Nephron progenitor cell (in vitro differentiated cells): ENCODE measurements around the gene TUBB4B.

Experiments
- DNase-seq: peaks from one replicate; pipeline ENCODE4 v3.0.0; 2021
- H3K27ac Mint-ChIP-seq: 2 replicates; pipeline ENCODE4 v1.8.0; 2021; ENCODE audit warnings: mild to moderate bottlenecking, moderate library complexity, mixed read lengths
- H3K27me3 Mint-ChIP-seq: 2 replicates; pipeline ENCODE4 v1.8.0; 2021; ENCODE audit warnings: mild to moderate bottlenecking, low read depth, mixed read lengths; ENCODE audit not compliant: poor library complexity
- H3K36me3 Mint-ChIP-seq: 2 replicates; pipeline ENCODE4 v1.8.0; 2021; ENCODE audit warnings: low read depth, mixed read lengths
- H3K4me1 Mint-ChIP-seq: 2 replicates; pipeline ENCODE4 v1.8.0; 2021; ENCODE audit warnings: mixed read lengths
- H3K4me3 Mint-ChIP-seq: 2 replicates; pipeline ENCODE4 v1.8.0; 2021; ENCODE audit warnings: mild to moderate bottlenecking, moderate library complexity, mixed read lengths
- H3K9me3 Mint-ChIP-seq: 2 replicates; pipeline ENCODE4 v1.8.0; 2021; ENCODE audit warnings: mild to moderate bottlenecking, moderate library complexity, mixed read lengths
- CTCF ChIP-seq: fragments of 200-600 bp; sonication (generic); IDR thresholded peaks from 2 replicates; pipeline ENCODE4 v1.5.0; 2021; ENCODE audit warnings: antibody characterized with exemption

The TUBB4B gene

GRCh38 chr9:137244486-137245449, 3.7 kb downstream of the TUBB4B start:
- TF ChIP-seq CTCF = no peak
- H3K9me3 Mint-ChIP-seq = no peaks in the 10 kb centered on the region
- no peak for DNase-seq
- peaks cover 15% of the 10 kb centered on the region for H3K36me3 Mint-ChIP-seq
- H3K4me3 Mint-ChIP-seq = no peak overlapping the region
- H3K27me3 Mint-ChIP-seq = peaks cover 10% of the 10 kb centered on the region
- H3K4me1 Mint-ChIP-seq = peaks cover 50% of the 10 kb centered on the region
- peak overlapping the region; percentile 22 for H3K27ac Mint-ChIP-seq

DNA sequence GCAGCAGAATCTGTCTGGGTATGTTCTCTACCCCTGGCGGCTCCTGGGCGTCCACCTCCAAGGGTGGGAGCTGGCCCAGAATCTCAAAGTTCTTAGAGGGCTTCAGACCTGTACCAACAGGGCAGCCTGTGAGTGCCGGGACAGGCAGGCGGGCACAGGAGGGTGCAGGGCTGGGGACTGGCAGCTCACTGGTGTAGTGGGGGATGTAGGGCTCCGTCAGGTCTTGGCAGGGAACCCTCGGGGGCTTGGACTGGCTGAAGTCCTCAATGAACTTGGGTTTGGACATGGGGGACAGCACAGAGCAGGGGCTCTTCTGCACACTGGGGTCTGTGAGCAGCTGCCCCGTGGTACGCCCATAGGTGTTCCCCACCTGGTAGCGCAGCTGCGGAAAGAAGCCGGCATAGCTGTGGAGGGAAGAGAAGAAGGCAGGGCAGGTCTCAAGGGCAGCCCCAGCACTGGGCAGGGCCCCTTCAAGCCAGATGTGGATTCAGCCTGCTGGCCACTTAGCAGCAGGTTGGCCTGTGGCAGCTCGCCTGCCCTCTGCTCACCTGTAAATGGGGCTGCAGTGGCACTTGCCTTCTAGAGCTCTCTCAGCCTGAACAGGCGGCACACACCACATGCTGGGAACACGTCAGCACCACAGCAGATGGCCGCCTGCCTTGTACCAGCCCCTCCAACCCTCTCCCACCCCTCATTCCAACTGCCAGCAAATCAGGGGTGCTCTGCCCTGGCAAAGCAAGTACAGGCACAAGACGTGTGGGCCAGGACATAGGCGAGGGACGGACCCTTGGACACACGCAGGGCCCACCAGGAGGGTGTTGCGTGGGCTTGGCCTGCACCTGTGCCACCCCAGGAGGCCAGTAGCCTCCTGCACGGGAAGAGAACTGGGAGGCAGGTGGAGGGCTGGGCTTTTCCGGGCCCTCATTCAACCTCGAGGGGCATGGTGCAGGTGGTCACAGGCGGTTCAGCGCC, 4.6 kb downstream of the TUBB4B start:
- Mint-ChIP-seq H3K4me3 (no peak overlapping the region), H3K9me3 (no peaks in the 10 kb centered on the region), H3K27ac (no peak overlapping the region), H3K27me3 (peaks cover 10% of the 10 kb centered on the region), H3K4me1 (peaks cover 54% of the 10 kb centered on the region), H3K36me3 (peaks cover 15% of the 10 kb centered on the region)
- no peak for TF ChIP-seq CTCF
- no peak for DNase-seq

- peaks cover 60% of the 10 kb centered on the region for H3K4me1 Mint-ChIP-seq
- DNase-seq = no peak
- peaks cover 12% of the 10 kb centered on the region for H3K36me3 Mint-ChIP-seq
- no peak for TF ChIP-seq CTCF
- no peak overlapping the region for H3K27ac Mint-ChIP-seq
- H3K27me3 Mint-ChIP-seq = peaks cover 10% of the 10 kb centered on the region
- H3K9me3 Mint-ChIP-seq = no peaks in the 10 kb centered on the region
- no peak overlapping the region for H3K4me3 Mint-ChIP-seq
These were observed 6.2 kb downstream of the TUBB4B start for GRCh38 chr9:137247135-137247915.

DNA sequence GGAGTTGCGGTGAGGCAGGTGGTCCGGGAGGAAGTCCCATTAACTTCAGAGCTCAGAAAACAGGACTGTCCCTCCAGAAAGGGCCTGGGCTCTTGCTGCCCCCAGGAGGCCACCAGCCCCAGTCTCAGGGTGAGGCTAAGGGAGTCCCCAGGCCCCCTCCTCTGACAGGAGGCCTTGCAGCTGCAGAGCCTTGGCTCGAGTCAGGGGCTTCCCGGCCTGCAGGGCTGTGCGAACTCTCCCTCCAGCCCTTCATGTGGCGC, 6.8 kb downstream of the TUBB4B start:
- Mint-ChIP-seq H3K4me3 (no peak overlapping the region), H3K9me3 (no peaks in the 10 kb centered on the region), H3K27me3 (peaks cover 10% of the 10 kb centered on the region), H3K36me3 (peaks cover 7% of the 10 kb centered on the region), H3K4me1 (peaks cover 55% of the 10 kb centered on the region), H3K27ac (no peak overlapping the region)
- no peak for TF ChIP-seq CTCF
- DNase-seq = no peak

DNA sequence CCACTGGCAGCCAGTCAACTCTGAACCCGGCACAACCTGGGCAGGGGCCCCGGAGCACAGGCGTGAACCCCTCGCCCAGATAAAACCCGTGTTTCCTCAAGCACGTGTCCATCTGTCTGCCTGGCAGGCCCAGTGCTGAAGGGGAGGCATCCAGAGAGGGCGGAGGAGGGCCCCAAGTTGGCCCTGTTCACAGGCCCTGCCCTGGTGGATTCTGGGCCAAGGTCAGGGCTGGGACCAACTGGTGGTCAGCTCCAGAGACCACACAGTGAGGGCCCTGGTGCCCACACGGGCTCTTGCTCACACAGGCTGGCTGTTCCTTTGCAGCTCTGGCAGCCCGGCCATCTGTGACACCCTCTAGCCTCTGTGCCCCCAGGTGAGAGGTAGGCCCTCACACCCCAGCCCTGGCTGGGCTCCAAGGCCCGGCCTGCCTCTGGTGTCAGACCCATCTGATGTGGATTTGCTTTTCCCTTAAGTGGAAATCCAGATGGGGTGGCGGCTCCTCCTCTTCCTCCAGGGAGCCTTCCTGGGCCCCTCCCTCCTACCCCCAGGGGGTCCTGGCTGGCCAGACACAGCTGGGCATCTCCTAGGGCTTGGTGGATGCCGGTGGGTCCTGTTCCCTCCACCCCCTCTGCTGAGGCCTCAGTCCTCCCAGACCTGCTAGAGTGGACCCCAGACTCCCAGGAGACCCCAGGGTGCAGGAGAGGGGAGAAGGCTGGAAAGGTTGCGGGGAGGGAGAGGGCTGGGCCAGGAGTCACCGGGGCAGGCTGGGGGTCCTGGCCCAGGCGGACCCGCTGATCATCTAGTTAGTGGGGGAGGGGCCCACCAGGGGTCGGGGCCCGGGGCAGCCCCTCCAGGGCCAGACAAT, 9.5 kb downstream of the TUBB4B start:
- peaks cover 49% of the 10 kb centered on the region for H3K4me1 Mint-ChIP-seq
- H3K4me3 Mint-ChIP-seq = no peak overlapping the region
- no peak overlapping the region for H3K27ac Mint-ChIP-seq
- no peaks in the 10 kb centered on the region for H3K36me3 Mint-ChIP-seq
- no peaks in the 10 kb centered on the region for H3K9me3 Mint-ChIP-seq
- TF ChIP-seq CTCF = no peak
- H3K27me3 Mint-ChIP-seq = peaks cover 10% of the 10 kb centered on the region
- DNase-seq = no peak
